ENCODE data around the gene ATP2A2. TPM values are rescaled to one million over a fixed set of nuclear protein-coding genes. Genes with fewer than 3 reads are reported as not detected.

The ATP2A2 gene
- polyA plus RNA-seq, 1 donor (not counting 4 experiments of a cell fraction or from before 2014, with no cell fraction given) = 127 TPM

DNA sequence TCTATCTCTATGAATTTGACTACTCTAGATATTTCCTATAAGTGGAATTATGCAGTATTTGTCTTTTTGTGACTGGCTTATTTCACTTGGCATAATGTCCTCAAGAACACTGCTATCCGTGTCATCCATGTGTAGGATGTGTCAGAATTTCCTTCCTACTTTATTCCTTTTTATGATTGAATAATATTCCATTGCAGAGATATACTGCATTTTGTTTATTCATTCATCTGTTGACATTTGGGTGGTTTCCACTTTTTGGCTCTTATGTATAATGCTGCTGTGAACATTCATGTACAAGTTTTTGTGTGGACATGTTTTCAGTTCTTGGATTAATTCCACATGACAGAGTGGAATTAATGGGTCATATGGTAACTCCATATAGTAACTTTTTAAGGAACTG, 45.7 kb upstream of the ATP2A2 start:
- Histone ChIP-seq H3K4me3 (ENCODE audit: control insufficient read depth in 2 of 3, extremely low read depth in 1 of 3, insufficient read depth in 2 of 3, low read depth in 1 of 3, low read length in 3 of 3) (no peak overlapping the region), H3K9ac (ENCODE audit: control insufficient read depth, extremely low read depth, insufficient read depth, low read length) (no peak overlapping the region), H3K27me3 (ENCODE audit: control insufficient read depth, extremely low read depth, insufficient read depth, low read length) (no peaks in the 10 kb centered on the region), H3K4me2 (ENCODE audit: control insufficient read depth, extremely low read depth, insufficient read depth, low read depth, low read length) (no peak overlapping the region), H3K9me1 (ENCODE audit: control insufficient read depth, extremely low read depth, insufficient read depth, low read length) (no peaks in the 10 kb centered on the region), H3K27ac (ENCODE audit: control insufficient read depth, insufficient read depth, low read length) (no peak overlapping the region), H3K4me1 (ENCODE audit: control insufficient read depth, extremely low read depth, insufficient read depth, low read length) (no peaks in the 10 kb centered on the region), H3K36me3 (ENCODE audit: control insufficient read depth in 2 of 2, extremely low read depth in 1 of 2, insufficient read depth in 2 of 2, low read length in 2 of 2) (no peaks in the 10 kb centered on the region), H3K9me3 (ENCODE audit: control insufficient read depth, low read depth, low read length) (no peaks in the 10 kb centered on the region), H3K79me2 (ENCODE audit: control insufficient read depth, insufficient read depth, low read length) (no peaks in the 10 kb centered on the region), H2AFZ (ENCODE audit: control insufficient read depth, low read length) (no peak overlapping the region), H4K20me1 (ENCODE audit: control insufficient read depth, extremely low read depth, insufficient read depth, low read length) (no peaks in the 10 kb centered on the region)
- DNase-seq (ENCODE audit: low read depth, low spot score) (no peak), FAIRE-seq (no peak)
- dilution Hi-C loops (cut with MboI; ENCODE audit: extremely low pct_ligation_motif_present, low sequenced_read_pairs) = no loop called here
- TF ChIP-seq EZH2 (IDR thresholded peaks at IDR 0.05; ENCODE audit: low read length) = no peak
- TF ChIP-seq, protein P1, sequence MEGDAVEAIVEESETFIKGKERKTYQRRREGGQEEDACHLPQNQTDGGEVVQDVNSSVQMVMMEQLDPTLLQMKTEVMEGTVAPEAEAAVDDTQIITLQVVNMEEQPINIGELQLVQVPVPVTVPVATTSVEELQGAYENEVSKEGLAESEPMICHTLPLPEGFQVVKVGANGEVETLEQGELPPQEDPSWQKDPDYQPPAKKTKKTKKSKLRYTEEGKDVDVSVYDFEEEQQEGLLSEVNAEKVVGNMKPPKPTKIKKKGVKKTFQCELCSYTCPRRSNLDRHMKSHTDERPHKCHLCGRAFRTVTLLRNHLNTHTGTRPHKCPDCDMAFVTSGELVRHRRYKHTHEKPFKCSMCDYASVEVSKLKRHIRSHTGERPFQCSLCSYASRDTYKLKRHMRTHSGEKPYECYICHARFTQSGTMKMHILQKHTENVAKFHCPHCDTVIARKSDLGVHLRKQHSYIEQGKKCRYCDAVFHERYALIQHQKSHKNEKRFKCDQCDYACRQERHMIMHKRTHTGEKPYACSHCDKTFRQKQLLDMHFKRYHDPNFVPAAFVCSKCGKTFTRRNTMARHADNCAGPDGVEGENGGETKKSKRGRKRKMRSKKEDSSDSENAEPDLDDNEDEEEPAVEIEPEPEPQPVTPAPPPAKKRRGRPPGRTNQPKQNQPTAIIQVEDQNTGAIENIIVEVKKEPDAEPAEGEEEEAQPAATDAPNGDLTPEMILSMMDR (optimal IDR thresholded peaks at IDR 0.05 in 1 of 3, IDR thresholded peaks at IDR 0.05 in 1 of 3, conservative IDR thresholded peaks at IDR 0.05 in 1 of 3; ENCODE audit: extremely low read depth in 1 of 3, insufficient read depth in 2 of 3, low read length in 3 of 3) = no peak

DNA sequence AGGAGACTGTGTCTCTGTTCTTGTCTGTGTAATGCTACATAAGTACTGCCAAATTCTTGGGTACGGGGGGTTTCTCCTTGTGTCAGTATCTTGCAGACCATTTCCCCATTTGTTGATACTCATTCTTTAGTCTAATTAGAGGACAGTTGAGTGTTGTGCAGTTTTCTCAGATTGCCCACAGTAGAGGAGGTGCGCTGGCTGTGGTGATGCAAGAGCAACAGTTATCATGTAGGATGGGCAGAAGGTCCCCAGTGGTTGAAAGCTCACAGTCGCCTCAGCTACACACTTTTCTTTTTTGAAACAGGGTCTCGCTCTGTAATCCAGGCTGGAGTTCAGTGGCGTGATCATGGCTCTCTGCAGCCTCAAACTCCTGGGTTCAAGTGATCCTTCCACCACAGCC, 37.8 kb upstream of the ATP2A2 start:
- TF ChIP-seq EZH2 (IDR thresholded peaks at IDR 0.05; ENCODE audit: low read length) = no peak
- TF ChIP-seq, protein P1 (optimal IDR thresholded peaks at IDR 0.05 in 1 of 3, IDR thresholded peaks at IDR 0.05 in 1 of 3, conservative IDR thresholded peaks at IDR 0.05 in 1 of 3; ENCODE audit: extremely low read depth in 1 of 3, insufficient read depth in 2 of 3, low read length in 3 of 3) = no peak
- no peak overlapping the region for H3K9ac ChIP-seq (ENCODE audit: control insufficient read depth, extremely low read depth, insufficient read depth, low read length)
- FAIRE-seq = no peak
- H3K4me3 ChIP-seq (ENCODE audit: control insufficient read depth in 2 of 3, extremely low read depth in 1 of 3, insufficient read depth in 2 of 3, low read depth in 1 of 3, low read length in 3 of 3) = no peak overlapping the region
- H2AFZ ChIP-seq (ENCODE audit: control insufficient read depth, low read length) = no peak overlapping the region
- H3K9me3 ChIP-seq (ENCODE audit: control insufficient read depth, low read depth, low read length) = no peaks in the 10 kb centered on the region
- no peak for DNase-seq (ENCODE audit: low read depth, low spot score)
- no peaks in the 10 kb centered on the region for H3K9me1 ChIP-seq (ENCODE audit: control insufficient read depth, extremely low read depth, insufficient read depth, low read length)
- peaks cover 18% of the 10 kb centered on the region for H3K4me1 ChIP-seq (ENCODE audit: control insufficient read depth, extremely low read depth, insufficient read depth, low read length)
- no peaks in the 10 kb centered on the region for H4K20me1 ChIP-seq (ENCODE audit: control insufficient read depth, extremely low read depth, insufficient read depth, low read length)
- H3K4me2 ChIP-seq (ENCODE audit: control insufficient read depth, extremely low read depth, insufficient read depth, low read depth, low read length) = no peak overlapping the region
- no peaks in the 10 kb centered on the region for H3K79me2 ChIP-seq (ENCODE audit: control insufficient read depth, insufficient read depth, low read length)
- H3K27ac ChIP-seq (ENCODE audit: control insufficient read depth, insufficient read depth, low read length) = no peak overlapping the region
- dilution Hi-C loops (cut with MboI; ENCODE audit: extremely low pct_ligation_motif_present, low sequenced_read_pairs) = no loop called here
- H3K27me3 ChIP-seq (ENCODE audit: control insufficient read depth, extremely low read depth, insufficient read depth, low read length) = no peaks in the 10 kb centered on the region
- H3K36me3 ChIP-seq (ENCODE audit: control insufficient read depth in 2 of 2, extremely low read depth in 1 of 2, insufficient read depth in 2 of 2, low read length in 2 of 2) = no peaks in the 10 kb centered on the region
